GM12878 (cell line): ENCODE measurements around the gene PRKAG3. TPM values are rescaled to one million over a fixed set of nuclear protein-coding genes. Genes with fewer than 3 reads are reported as not detected.
A peak's percentile ranks its signal among the peaks of the same experiment; 100 is the strongest.

ENCODE experiments used
- ATAC-seq: fragments of 200-7000 bp; cut with Tn5 transposase; 3 replicates; pipeline ENCODE4 v1.9.1; 2020; ENCODE audit warnings: mild to moderate bottlenecking, moderate library complexity
- BruUV-seq: library from RNA; stranded (reverse); fragments of 400-500 nt; replicated peaks from 2 replicates; lab custom pipeline; 2021; lab: Mats Ljungman, UMichigan
- CTCF ChIA-PET: fragments of 300-600 bp; sonication (Branson Sonifier 250); formaldehyde crosslinking; extraction: SDS; loops from one replicate; lab custom pipeline; 2021; ENCODE audit warnings: inconsistent platforms; lab: Yijun Ruan, JAX
- POLR2A ChIA-PET: fragments of 350-600 bp; formaldehyde crosslinking; extraction: SDS; loops from one replicate; lab custom pipeline; 2021; ENCODE audit warnings: inconsistent platforms; lab: Charles Lee
- RAD21 ChIA-PET: fragments of 300-600 bp; sonication (Branson Sonifier 250); formaldehyde crosslinking; loops from one replicate; lab custom pipeline; 2023; ENCODE audit warnings: antibody characterized with exemption; ENCODE audit not compliant: unreplicated experiment; lab: Charles Lee
- SMC1A ChIA-PET: fragments of 300-600 bp; sonication (Branson Sonifier 250); formaldehyde crosslinking; loops from one replicate; lab custom pipeline; 2023; ENCODE audit not compliant: unreplicated experiment, uncharacterized antibody; lab: Charles Lee
- DNase-seq: peaks from one replicate; pipeline ENCODE4 v3.0.0-alpha.2; 2011; ENCODE audit warnings: low read depth, low spot score
- FAIRE-seq: peaks from 3 replicates; lab custom pipeline; 2011; peaks lifted over from hg19 to GRCh38; lab: Jason Lieb, UNC
- H2AFZ ChIP-seq: 2 replicates; pipeline ENCODE4 v1.6.0; 2011; ENCODE audit warnings: low read depth, low read length, control low read depth; ENCODE audit not compliant: control insufficient read depth
- H3K27ac ChIP-seq: 2 replicates; pipeline ENCODE4 v1.5.1; 2011; ENCODE audit warnings: control low read depth; ENCODE audit not compliant: control insufficient read depth, insufficient read depth
- H3K27me3 ChIP-seq, 2 experiments: replicated peaks in 1 of 2; 2 replicates each; pipeline versions ENCODE4 v1.6.0 to v1.6.1; 2011; ENCODE audit warnings: low read length in 1 of 2; ENCODE audit not compliant: control insufficient read depth in 2 of 2, insufficient read depth in 2 of 2
- H3K36me3 ChIP-seq, 2 experiments: 2 replicates each; pipeline ENCODE4 v1.5.1; 2011; ENCODE audit warnings: low read length in 1 of 2; ENCODE audit not compliant: control insufficient read depth in 2 of 2, insufficient read depth in 2 of 2
- H3K4me1 ChIP-seq: 2 replicates; pipeline ENCODE4 v1.6.1; 2011; ENCODE audit warnings: mild to moderate bottlenecking, low read length, moderate library complexity, mixed read lengths; ENCODE audit not compliant: control insufficient read depth, insufficient read depth
- H3K4me2 ChIP-seq: 2 replicates; pipeline ENCODE4 v1.6.0; 2011; ENCODE audit warnings: control low read depth; ENCODE audit not compliant: control insufficient read depth, insufficient read depth
- H3K4me3 ChIP-seq: fragments of 200-600 bp; sonication (generic); 2 replicates; pipeline ENCODE4 v1.5.1; 2016
- H3K79me2 ChIP-seq: 2 replicates; pipeline ENCODE4 v1.6.0; 2011; ENCODE audit warnings: low read length; ENCODE audit not compliant: control insufficient read depth, insufficient read depth
- H3K9ac ChIP-seq: 2 replicates; pipeline ENCODE4 v1.8.0; 2011; ENCODE audit warnings: low read length, control low read depth, mixed read lengths; ENCODE audit not compliant: control insufficient read depth, insufficient read depth
- H3K9me3 ChIP-seq: replicated peaks from 3 replicates; pipeline ENCODE4 v1.5.1; 2011; ENCODE audit warnings: mild to moderate bottlenecking, low read length; ENCODE audit not compliant: control insufficient read depth, insufficient read depth
- H4K20me1 ChIP-seq: 2 replicates; pipeline ENCODE4 v1.6.0; 2011; ENCODE audit not compliant: control insufficient read depth, insufficient read depth
- CHD1 ChIP-seq: IDR thresholded peaks from 2 replicates; pipeline ENCODE4 v1.6.1; 2012; ENCODE audit warnings: low read depth, low read length, improper control_type of control experiment
- CHD4 ChIP-seq: fragments of 200-600 bp; sonication (generic); IDR thresholded peaks from 2 replicates; pipeline ENCODE4 v1.6.1; 2016; ENCODE audit warnings: mild to moderate bottlenecking
- CREB1 ChIP-seq: IDR thresholded peaks from 2 replicates; pipeline ENCODE4 v1.6.1; 2012; ENCODE audit warnings: low read depth, mild to moderate bottlenecking, inconsistent platforms
- FOXK2 ChIP-seq: fragments of 450-650 bp; IDR thresholded peaks from 2 replicates; pipeline ENCODE4 v1.6.1; 2017; ENCODE audit warnings: mild to moderate bottlenecking, moderate library complexity
- IKZF2 ChIP-seq, 2 experiments: fragments of 450-650 bp; IDR thresholded peaks; 2 replicates each; pipeline ENCODE4 v1.6.1; 2017; ENCODE audit warnings: mild to moderate bottlenecking in 2 of 2, moderate library complexity in 2 of 2
- NBN ChIP-seq: fragments of 450-650 bp; IDR thresholded peaks from 2 replicates; pipeline ENCODE4 v1.6.1; 2016
- NR2C1 ChIP-seq: fragments of 450-650 bp; IDR thresholded peaks from 2 replicates; pipeline ENCODE4 v1.6.1; 2017; ENCODE audit warnings: antibody characterized with exemption, mild to moderate bottlenecking, moderate library complexity
- NR2F1 ChIP-seq: fragments of 450-650 bp; conservative IDR thresholded peaks from 2 replicates; pipeline ENCODE4 v1.6.1; 2017; ENCODE audit warnings: mild to moderate bottlenecking
- SMAD1 ChIP-seq: fragments of 450-650 bp; IDR thresholded peaks from 2 replicates; pipeline ENCODE4 v1.6.1; 2018; ENCODE audit warnings: mild to moderate bottlenecking, low read depth; ENCODE audit not compliant: partially characterized antibody
- SPI1 ChIP-seq: IDR thresholded peaks from 2 replicates; pipeline ENCODE4 v1.6.1; 2011; ENCODE audit warnings: low read depth, mild to moderate bottlenecking, low read length, moderate library complexity, borderline replicate concordance; ENCODE audit not compliant: insufficient read depth
- SREBF1 ChIP-seq: IDR thresholded peaks from 2 replicates; pipeline ENCODE4 v1.6.1; 2012; ENCODE audit warnings: mild to moderate bottlenecking, low read length
- TBL1XR1 ChIP-seq: IDR thresholded peaks from 2 replicates; pipeline ENCODE4 v1.6.1; 2012; ENCODE audit warnings: low read depth, low read length, improper control_type of control experiment
- ZNF207 ChIP-seq: fragments of 450-650 bp; IDR thresholded peaks from 2 replicates; pipeline ENCODE4 v1.6.1; 2014; ENCODE audit warnings: antibody characterized with exemption, mild to moderate bottlenecking, borderline replicate concordance
- ZNF384 ChIP-seq: IDR thresholded peaks from 2 replicates; pipeline ENCODE4 v1.6.1; 2012; ENCODE audit warnings: low read depth, mild to moderate bottlenecking, low read length, improper control_type of control experiment, borderline replicate concordance
- WGBS: methylation state at CpG from one replicate; pipeline ENCODE4 v1.1.6; 2016; ENCODE audit warnings: low lambda C conversion rate; ENCODE audit not compliant: insufficient replicate concordance, insufficient coverage; ENCODE audit errors: missing lambda C conversion rate; 5-methylcytosine and 5-hydroxymethylcytosine counted together
- in situ Hi-C: fragments of 300-500 bp; cut with MboI; formaldehyde crosslinking; loops from 9 replicates; pipeline ENCODE4 v1.14.3; 2018; ENCODE audit warnings: mixed read lengths
- intact Hi-C: fragments of 100-400 bp; cut with micrococcal nuclease; formaldehyde crosslinking; loops from one replicate; pipeline ENCODE4 v1.14.2; 2022; ENCODE audit not compliant: unreplicated experiment
- polyA plus RNA-seq, 11 experiments: library from polyadenylated mRNA; depleted of rRNA in 4 of 11; unstranded in 6 of 11; stranded (reverse) in 5 of 11; fragments of >200 nt; fragmentation: Nextera tagmentation in 4 of 11; fragmentation: Illumina TruSeq in 1 of 11; extraction: Ambion mirVana in 4 of 11; extraction: Trizol in 1 of 11; gene quantifications; 1 replicate in 1 of 11; 2 replicates in 10 of 11; pipeline versions ENCODE4 v1.2.1 to v1.2.3, GENCODE V29; 2011 to 2016; ENCODE audit warnings: inconsistent platforms in 2 of 11, missing spikeins in 2 of 11, low read depth in 1 of 11
- total RNA-seq, 4 experiments: library from RNA; depleted of rRNA in 3 of 4; stranded (reverse); fragments of >200 nt in 3 of 4; fragmentation: Illumina TruSeq in 1 of 4; extraction: Trizol in 1 of 4; gene quantifications; 2 replicates each; pipeline versions ENCODE4 v1.2.1 to v1.2.3, GENCODE V29; 2013 to 2021
- TF ChIP-seq, protein P1 (sequence below), 3 experiments: IDR thresholded peaks in 2 of 3; conservative IDR thresholded peaks in 1 of 3; 2 replicates each; pipeline ENCODE4 v1.5.1; 2011; ENCODE audit warnings: low read depth in 3 of 3, low read length in 3 of 3, mild to moderate bottlenecking in 3 of 3, control low read depth in 2 of 3, moderate library complexity in 2 of 3, inconsistent platforms in 1 of 3, mixed read lengths in 1 of 3; ENCODE audit not compliant: control insufficient read depth in 2 of 3, insufficient read depth in 1 of 3; ENCODE audit errors: extremely low read depth in 1 of 3
- TF ChIP-seq, protein P2 (sequence below): fragments of 450-650 bp; IDR thresholded peaks from 2 replicates; pipeline ENCODE4 v1.6.1; 2018; ENCODE audit warnings: mild to moderate bottlenecking, low read depth, moderate library complexity; ENCODE audit not compliant: partially characterized antibody
- TF ChIP-seq, protein P3 (sequence below): fragments of 450-650 bp; IDR thresholded peaks from 2 replicates; pipeline ENCODE4 v1.6.1; 2017; ENCODE audit warnings: low read depth, mild to moderate bottlenecking, moderate library complexity

PRKAG3 gene
- total and polyA plus RNA-seq, 10 of the 15 experiments (the other 5 are each of a cell fraction or from before 2014, with no cell fraction given): 0.04 to 0.12 (median 0.06) TPM; not detected in 7

DNA sequence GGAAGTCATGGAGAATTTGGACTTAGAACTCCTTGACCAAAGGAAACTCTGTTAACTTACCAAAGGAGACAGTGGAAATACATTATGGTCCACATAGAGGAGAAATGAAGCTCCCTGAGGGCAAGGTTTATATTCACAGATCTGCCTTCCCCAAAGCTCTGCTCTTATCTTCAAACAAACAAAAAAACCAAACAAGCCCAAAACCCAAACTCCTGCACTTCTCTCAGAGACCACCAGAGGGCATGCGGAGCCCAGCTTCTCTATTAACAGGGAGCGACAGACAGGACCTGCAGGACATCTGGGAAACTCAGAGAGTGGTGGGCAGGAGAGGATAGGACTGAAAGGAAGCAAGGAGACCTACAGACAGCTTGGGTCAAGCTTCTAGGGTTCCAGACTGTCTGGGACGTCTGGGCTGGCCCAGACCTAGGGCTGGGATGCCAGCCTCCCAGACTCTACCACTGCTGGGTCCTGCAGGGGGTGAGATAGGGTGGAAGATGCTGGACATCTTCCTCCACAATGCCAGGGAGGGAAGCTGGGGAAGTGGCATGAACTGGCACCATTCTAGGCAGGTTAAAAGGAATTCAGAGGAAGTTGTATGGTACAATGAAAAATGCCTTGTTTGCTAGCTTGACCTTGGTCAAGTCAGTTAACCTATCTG lies 45.1 kb upstream of the PRKAG3 start:
- SMC1A ChIA-PET: interaction anchor here (0.6 to 15.8 kb wide), 26 partner anchors 9 to 608 kb away, joined by 3 to 780 read pairs (median 4); partner anchors contain the start of genes BCS1L, CDK5R2 and ZNF142
- FAIRE-seq (peak; percentile 84), ATAC-seq (peak; percentile 4), DNase-seq (peak; percentile 56)
- H3K79me2 ChIP-seq: peaks cover 19% of the 10 kb centered on the region
- CTCF ChIA-PET: interaction anchor here (0.6 to 21.9 kb wide), 38 partner anchors 8 to 482 kb away, joined by 3 to 1364 read pairs (median 6); partner anchors contain the start of genes BCS1L, CDK5R2 and ZNF142
- no peaks in the 10 kb centered on the region for H3K9me3 ChIP-seq
- no peak overlapping the region for H3K4me3 ChIP-seq
- 0% methylated on average over 3 of the region's 3 CpGs for WGBS
- no TSS peak for BruUV-seq
- H3K4me1 ChIP-seq: peaks cover 38% of the 10 kb centered on the region
- no peak overlapping the region for H3K27ac ChIP-seq
- peaks cover 10 to 23% of the 10 kb centered on the region in 2 experiments for H3K27me3 ChIP-seq
- H2AFZ ChIP-seq: no peak overlapping the region
- POLR2A ChIA-PET: interaction anchor here (1.0 to 10.6 kb wide), 6 partner anchors 10 to 330 kb away, joined by 3 to 360 read pairs (median 4); partner anchors contain the start of gene ZFAND2B
- H3K36me3 ChIP-seq: no peaks in the 10 kb centered on the region
- H3K9ac ChIP-seq: no peak overlapping the region
- no peak overlapping the region for H3K4me2 ChIP-seq
- intact Hi-C loops (loop anchor here (1.0 to 2.0 kb wide), 2 partner anchors 22 to 104 kb away; no protein-coding TSS in a partner anchor), in situ Hi-C loops (no loop called here)
- H4K20me1 ChIP-seq: no peaks in the 10 kb centered on the region
- RAD21 ChIA-PET: interaction anchor here (0.7 to 16.0 kb wide), 23 partner anchors 10 to 313 kb away, joined by 3 to 871 read pairs (median 5); partner anchors contain the start of gene CDK5R2
- TF ChIP-seq SREBF1 (no peak), ZNF207 (0 out of 2 replicates have a peak, but pooled peaks have one; percentile 41), CHD1 (no peak), FOXK2 (no peak), TBL1XR1 (no peak), SPI1 (no peak), NBN (0 out of 2 replicates have a peak, but pooled peaks have one; percentile 48), NR2F1 (no peak), ZNF384 (no peak), CREB1 (no peak), NR2C1 (no peak), SMAD1 (no peak), IKZF2 (IDR thresholded peaks at IDR 0.05) (peak in 1 of 2 experiments; percentile 14; a peak in 1 of 4 replicates), CHD4 (no peak)
- TF ChIP-seq, protein P1, sequence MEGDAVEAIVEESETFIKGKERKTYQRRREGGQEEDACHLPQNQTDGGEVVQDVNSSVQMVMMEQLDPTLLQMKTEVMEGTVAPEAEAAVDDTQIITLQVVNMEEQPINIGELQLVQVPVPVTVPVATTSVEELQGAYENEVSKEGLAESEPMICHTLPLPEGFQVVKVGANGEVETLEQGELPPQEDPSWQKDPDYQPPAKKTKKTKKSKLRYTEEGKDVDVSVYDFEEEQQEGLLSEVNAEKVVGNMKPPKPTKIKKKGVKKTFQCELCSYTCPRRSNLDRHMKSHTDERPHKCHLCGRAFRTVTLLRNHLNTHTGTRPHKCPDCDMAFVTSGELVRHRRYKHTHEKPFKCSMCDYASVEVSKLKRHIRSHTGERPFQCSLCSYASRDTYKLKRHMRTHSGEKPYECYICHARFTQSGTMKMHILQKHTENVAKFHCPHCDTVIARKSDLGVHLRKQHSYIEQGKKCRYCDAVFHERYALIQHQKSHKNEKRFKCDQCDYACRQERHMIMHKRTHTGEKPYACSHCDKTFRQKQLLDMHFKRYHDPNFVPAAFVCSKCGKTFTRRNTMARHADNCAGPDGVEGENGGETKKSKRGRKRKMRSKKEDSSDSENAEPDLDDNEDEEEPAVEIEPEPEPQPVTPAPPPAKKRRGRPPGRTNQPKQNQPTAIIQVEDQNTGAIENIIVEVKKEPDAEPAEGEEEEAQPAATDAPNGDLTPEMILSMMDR (IDR thresholded peaks at IDR 0.05 in 2 of 3, conservative IDR thresholded peaks at IDR 0.05 in 1 of 3; ENCODE audit: control insufficient read depth in 2 of 3, extremely low read depth in 1 of 3, insufficient read depth in 1 of 3, low read depth in 3 of 3, low read length in 3 of 3): peak; percentile 96 to 99 (median 98); a peak in 5 of 6 replicates
- TF ChIP-seq, protein P2, sequence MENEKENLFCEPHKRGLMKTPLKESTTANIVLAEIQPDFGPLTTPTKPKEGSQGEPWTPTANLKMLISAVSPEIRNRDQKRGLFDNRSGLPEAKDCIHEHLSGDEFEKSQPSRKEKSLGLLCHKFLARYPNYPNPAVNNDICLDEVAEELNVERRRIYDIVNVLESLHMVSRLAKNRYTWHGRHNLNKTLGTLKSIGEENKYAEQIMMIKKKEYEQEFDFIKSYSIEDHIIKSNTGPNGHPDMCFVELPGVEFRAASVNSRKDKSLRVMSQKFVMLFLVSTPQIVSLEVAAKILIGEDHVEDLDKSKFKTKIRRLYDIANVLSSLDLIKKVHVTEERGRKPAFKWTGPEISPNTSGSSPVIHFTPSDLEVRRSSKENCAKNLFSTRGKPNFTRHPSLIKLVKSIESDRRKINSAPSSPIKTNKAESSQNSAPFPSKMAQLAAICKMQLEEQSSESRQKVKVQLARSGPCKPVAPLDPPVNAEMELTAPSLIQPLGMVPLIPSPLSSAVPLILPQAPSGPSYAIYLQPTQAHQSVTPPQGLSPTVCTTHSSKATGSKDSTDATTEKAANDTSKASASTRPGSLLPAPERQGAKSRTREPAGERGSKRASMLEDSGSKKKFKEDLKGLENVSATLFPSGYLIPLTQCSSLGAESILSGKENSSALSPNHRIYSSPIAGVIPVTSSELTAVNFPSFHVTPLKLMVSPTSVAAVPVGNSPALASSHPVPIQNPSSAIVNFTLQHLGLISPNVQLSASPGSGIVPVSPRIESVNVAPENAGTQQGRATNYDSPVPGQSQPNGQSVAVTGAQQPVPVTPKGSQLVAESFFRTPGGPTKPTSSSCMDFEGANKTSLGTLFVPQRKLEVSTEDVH: no peak
- TF ChIP-seq, protein P3, sequence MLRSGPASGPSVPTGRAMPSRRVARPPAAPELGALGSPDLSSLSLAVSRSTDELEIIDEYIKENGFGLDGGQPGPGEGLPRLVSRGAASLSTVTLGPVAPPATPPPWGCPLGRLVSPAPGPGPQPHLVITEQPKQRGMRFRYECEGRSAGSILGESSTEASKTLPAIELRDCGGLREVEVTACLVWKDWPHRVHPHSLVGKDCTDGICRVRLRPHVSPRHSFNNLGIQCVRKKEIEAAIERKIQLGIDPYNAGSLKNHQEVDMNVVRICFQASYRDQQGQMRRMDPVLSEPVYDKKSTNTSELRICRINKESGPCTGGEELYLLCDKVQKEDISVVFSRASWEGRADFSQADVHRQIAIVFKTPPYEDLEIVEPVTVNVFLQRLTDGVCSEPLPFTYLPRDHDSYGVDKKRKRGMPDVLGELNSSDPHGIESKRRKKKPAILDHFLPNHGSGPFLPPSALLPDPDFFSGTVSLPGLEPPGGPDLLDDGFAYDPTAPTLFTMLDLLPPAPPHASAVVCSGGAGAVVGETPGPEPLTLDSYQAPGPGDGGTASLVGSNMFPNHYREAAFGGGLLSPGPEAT: 0 out of 2 replicates have a peak, but pooled peaks have one; percentile 16
